ENCODE results near the gene ZBTB16. TPM values are rescaled to one million over a fixed set of nuclear protein-coding genes. Genes with fewer than 3 reads are reported as not detected.
A peak's percentile ranks its signal among the peaks of the same experiment; 100 is the strongest.

ZBTB16 gene
- total and polyA plus RNA-seq, 7 experiments from 2014 or later = 3.0 to 22.1 (median 7.2) TPM

- no peak overlapping the region for H3K27ac Mint-ChIP-seq
- Histone ChIP-seq H3K36me3 (ENCODE audit: control insufficient read depth in 2 of 3, insufficient read depth in 3 of 3, low read length in 3 of 3) (no peaks in the 10 kb centered on the region), H3K27ac (ENCODE audit: low read depth, low read length) (no peak overlapping the region), H3K9me3 (ENCODE audit: control insufficient read depth in 2 of 3, low read length in 3 of 3) (no peaks in the 10 kb centered on the region), H3K27me3 (ENCODE audit: control insufficient read depth in 2 of 2, insufficient read depth in 2 of 2, low read length in 2 of 2) (no peaks in the 10 kb centered on the region), H3K4me1 (ENCODE audit: control insufficient read depth in 2 of 2, insufficient read depth in 2 of 2, low read length in 2 of 2) (peaks cover 0 to 10% of the 10 kb centered on the region in 2 donors), H3K4me3 (ENCODE audit: low read length) (no peak overlapping the region)
- ChIA-PET POLR2A (interaction anchor here (0.8 to 1.2 kb wide), 2 partner anchors 10 to 89 kb away, joined by 3 read pairs; no protein-coding TSS in a partner anchor), CTCF (interaction anchor here (0.6 to 1.1 kb wide), 3 partner anchors 58 to 207 kb away, joined by 3 read pairs; no protein-coding TSS in a partner anchor)
- intact Hi-C loops (cut with micrococcal nuclease) = loop anchor here (5.0 to 10.0 kb wide), 4 partner anchors 47 to 347 kb away; partner anchors contain the start of genes C11orf71 (in 1 of the 2) and RBM7 (in 1 of the 2)
- DNase-seq = no peak
- H3K36me3 Mint-ChIP-seq = peaks cover 0 to 2% (median 0%) of the 10 kb centered on the region in 5 donors
- no peaks in the 10 kb centered on the region for H3K9me3 Mint-ChIP-seq
- no peak overlapping the region for H3K4me3 Mint-ChIP-seq
- H3K27me3 Mint-ChIP-seq = peaks cover 20 to 73% (median 24%) of the 10 kb centered on the region in 5 donors
- H3K4me1 Mint-ChIP-seq = peaks cover 0 to 7% (median 4%) of the 10 kb centered on the region in 7 donors
- ATAC-seq = no peak
These were observed 4.7 kb upstream of the ZBTB16 start for GRCh38 chr11:114054806-114055205.

- no peaks in the 10 kb centered on the region for H3K9me3 ChIP-seq (ENCODE audit: control insufficient read depth in 2 of 3, low read length in 3 of 3)
- H3K27me3 ChIP-seq (ENCODE audit: control insufficient read depth in 2 of 2, insufficient read depth in 2 of 2, low read length in 2 of 2) = no peaks in the 10 kb centered on the region
- no peak overlapping the region for H3K4me3 ChIP-seq (ENCODE audit: low read length)
- Mint-ChIP-seq H3K27me3 (peaks cover 20 to 78% (median 24%) of the 10 kb centered on the region in 5 donors), H3K36me3 (peaks cover 0 to 1% (median 0%) of the 10 kb centered on the region in 5 donors), H3K4me3 (no peak overlapping the region), H3K9me3 (no peaks in the 10 kb centered on the region), H3K4me1 (peaks cover 0 to 9% (median 7%) of the 10 kb centered on the region in 7 donors), H3K27ac (no peak overlapping the region)
- intact Hi-C loops (cut with micrococcal nuclease) = loop anchor here (5.0 to 10.0 kb wide), 4 partner anchors 46 to 346 kb away; partner anchors contain the start of genes C11orf71 (in 1 of the 2) and RBM7 (in 1 of the 2)
- ATAC-seq = no peak
- no peaks in the 10 kb centered on the region for H3K36me3 ChIP-seq (ENCODE audit: control insufficient read depth in 2 of 3, insufficient read depth in 3 of 3, low read length in 3 of 3)
- CTCF ChIA-PET = interaction anchor here (1.2 kb wide), 1 partner anchor 137 kb away, joined by 3 read pairs; no protein-coding TSS in a partner anchor
- no peak overlapping the region for H3K27ac ChIP-seq (ENCODE audit: low read depth, low read length)
- H3K4me1 ChIP-seq (ENCODE audit: control insufficient read depth in 2 of 2, insufficient read depth in 2 of 2, low read length in 2 of 2) = peaks cover 0 to 10% of the 10 kb centered on the region in 2 donors
- POLR2A ChIA-PET = interaction anchor here (0.6 kb wide), 1 partner anchor 126 kb away, joined by 3 read pairs; no protein-coding TSS in a partner anchor
- DNase-seq = no peak
These were observed 3.1 kb upstream of the ZBTB16 start for GRCh38 chr11:114056409-114056808.

GRCh38 chr11:114057147-114057546 is 2.4 kb upstream of the ZBTB16 start:
- intact Hi-C loops (cut with micrococcal nuclease) = loop anchor here (5.0 to 10.0 kb wide), 4 partner anchors 45 to 345 kb away; partner anchors contain the start of genes C11orf71 (in 1 of the 2) and RBM7 (in 1 of the 2)
- peak overlapping the region in 3 of 10 donors; percentile 26 to 81 (median 56) for H3K4me3 Mint-ChIP-seq
- POLR2A ChIA-PET = interaction anchor here (0.7 to 1.0 kb wide), 3 partner anchors 16 to 131 kb away, joined by 3 read pairs; no protein-coding TSS in a partner anchor

GRCh38 chr11:114057605-114058004 is 1.9 kb upstream of the ZBTB16 start:
- Histone ChIP-seq H3K27me3 (ENCODE audit: control insufficient read depth in 2 of 2, insufficient read depth in 2 of 2, low read length in 2 of 2) (no peaks in the 10 kb centered on the region), H3K4me3 (ENCODE audit: low read length) (no peak overlapping the region), H3K27ac (ENCODE audit: low read depth, low read length) (no peak overlapping the region), H3K36me3 (ENCODE audit: control insufficient read depth in 2 of 3, insufficient read depth in 3 of 3, low read length in 3 of 3) (no peaks in the 10 kb centered on the region), H3K4me1 (ENCODE audit: control insufficient read depth in 2 of 2, insufficient read depth in 2 of 2, low read length in 2 of 2) (peaks cover 0 to 10% of the 10 kb centered on the region in 2 donors), H3K9me3 (ENCODE audit: control insufficient read depth in 2 of 3, low read length in 3 of 3) (no peaks in the 10 kb centered on the region)
- peaks cover 0 to 1% (median 0%) of the 10 kb centered on the region in 5 donors for H3K36me3 Mint-ChIP-seq
- ATAC-seq = no peak
- ChIA-PET CTCF (interaction anchor here (1.2 kb wide), 1 partner anchor 135 kb away, joined by 3 read pairs; no protein-coding TSS in a partner anchor), POLR2A (interaction anchor here (0.5 to 1.0 kb wide), 5 partner anchors 15 to 131 kb away, joined by 3 read pairs; no protein-coding TSS in a partner anchor)
- intact Hi-C loops (cut with micrococcal nuclease) = loop anchor here (5.0 to 10.0 kb wide), 4 partner anchors 45 to 345 kb away; partner anchors contain the start of genes C11orf71 (in 1 of the 2) and RBM7 (in 1 of the 2)
- H3K27ac Mint-ChIP-seq = no peak overlapping the region
- H3K4me1 Mint-ChIP-seq = peaks cover 0 to 10% (median 7%) of the 10 kb centered on the region in 7 donors
- DNase-seq = no peak
- H3K9me3 Mint-ChIP-seq = no peaks in the 10 kb centered on the region
- H3K4me3 Mint-ChIP-seq = peak overlapping the region in 7 of 10 donors; percentile 26 to 94 (median 56)
- peaks cover 20 to 82% (median 24%) of the 10 kb centered on the region in 5 donors for H3K27me3 Mint-ChIP-seq

More at GRCh38 chr11:114057147-114057546, 2.4 kb upstream of the ZBTB16 start:
- no peak overlapping the region for H3K27ac ChIP-seq (ENCODE audit: low read depth, low read length)
- Mint-ChIP-seq H3K4me1 (peaks cover 0 to 10% (median 7%) of the 10 kb centered on the region in 7 donors), H3K27ac (no peak overlapping the region), H3K36me3 (peaks cover 0 to 1% (median 0%) of the 10 kb centered on the region in 5 donors), H3K27me3 (peaks cover 20 to 81% (median 24%) of the 10 kb centered on the region in 5 donors), H3K9me3 (no peaks in the 10 kb centered on the region)
- H3K36me3 ChIP-seq (ENCODE audit: control insufficient read depth in 2 of 3, insufficient read depth in 3 of 3, low read length in 3 of 3) = no peaks in the 10 kb centered on the region
- no peak for ATAC-seq
- no peaks in the 10 kb centered on the region for H3K9me3 ChIP-seq (ENCODE audit: control insufficient read depth in 2 of 3, low read length in 3 of 3)
- H3K4me3 ChIP-seq (ENCODE audit: low read length) = no peak overlapping the region
- peaks cover 0 to 10% of the 10 kb centered on the region in 2 donors for H3K4me1 ChIP-seq (ENCODE audit: control insufficient read depth in 2 of 2, insufficient read depth in 2 of 2, low read length in 2 of 2)
- DNase-seq = no peak
- no peaks in the 10 kb centered on the region for H3K27me3 ChIP-seq (ENCODE audit: control insufficient read depth in 2 of 2, insufficient read depth in 2 of 2, low read length in 2 of 2)
- CTCF ChIA-PET = interaction anchor here (1.2 kb wide), 1 partner anchor 136 kb away, joined by 3 read pairs; no protein-coding TSS in a partner anchor

GRCh38 chr11:114058026-114058706 is 1.3 kb upstream of the ZBTB16 start:
- ChIA-PET CTCF (no interaction called here), POLR2A (interaction anchor here (0.5 to 3.5 kb wide), 5 partner anchors 14 to 125 kb away, joined by 3 to 18 read pairs (median 3); no protein-coding TSS in a partner anchor)
- DNase-seq (no peak), ATAC-seq (no peak)
- Histone ChIP-seq H3K27me3 (ENCODE audit: control insufficient read depth in 2 of 2, insufficient read depth in 2 of 2, low read length in 2 of 2) (no peaks in the 10 kb centered on the region), H3K27ac (ENCODE audit: low read depth, low read length) (no peak overlapping the region), H3K36me3 (ENCODE audit: control insufficient read depth in 2 of 3, insufficient read depth in 3 of 3, low read length in 3 of 3) (no peaks in the 10 kb centered on the region), H3K4me1 (ENCODE audit: control insufficient read depth in 2 of 2, insufficient read depth in 2 of 2, low read length in 2 of 2) (peaks cover 0 to 10% of the 10 kb centered on the region in 2 donors), H3K9me3 (ENCODE audit: control insufficient read depth in 2 of 3, low read length in 3 of 3) (no peaks in the 10 kb centered on the region), H3K4me3 (ENCODE audit: low read length) (no peak overlapping the region)
- Mint-ChIP-seq H3K4me3 (peak overlapping the region in 9 of 10 donors; percentile 42 to 95 (median 89)), H3K36me3 (peaks cover 0 to 1% (median 0%) of the 10 kb centered on the region in 5 donors), H3K27me3 (peaks cover 20 to 86% (median 24%) of the 10 kb centered on the region in 5 donors), H3K27ac (no peak overlapping the region), H3K9me3 (no peaks in the 10 kb centered on the region), H3K4me1 (peaks cover 0 to 10% (median 7%) of the 10 kb centered on the region in 7 donors)
- intact Hi-C loops (cut with micrococcal nuclease) = loop anchor here (5.0 to 10.0 kb wide), 4 partner anchors 44 to 344 kb away; partner anchors contain the start of genes C11orf71 (in 1 of the 2) and RBM7 (in 1 of the 2)

GRCh38 chr11:114058871-114059277 is 637 bp upstream of the ZBTB16 start:
- ATAC-seq = no peak

More at GRCh38 chr11:114058871-114059277, 637 bp upstream of the ZBTB16 start:
- Histone ChIP-seq H3K4me3 (ENCODE audit: low read length) (peak overlapping the region; percentile 62), H3K27ac (ENCODE audit: low read depth, low read length) (peak overlapping the region; percentile 8), H3K9me3 (ENCODE audit: control insufficient read depth in 2 of 3, low read length in 3 of 3) (no peaks in the 10 kb centered on the region), H3K4me1 (ENCODE audit: control insufficient read depth in 2 of 2, insufficient read depth in 2 of 2, low read length in 2 of 2) (peaks cover 0 to 10% of the 10 kb centered on the region in 2 donors), H3K36me3 (ENCODE audit: control insufficient read depth in 2 of 3, insufficient read depth in 3 of 3, low read length in 3 of 3) (no peaks in the 10 kb centered on the region), H3K27me3 (ENCODE audit: control insufficient read depth in 2 of 2, insufficient read depth in 2 of 2, low read length in 2 of 2) (no peaks in the 10 kb centered on the region)
- Mint-ChIP-seq H3K27ac (peak overlapping the region in 2 of 9 donors; percentile 48 to 55), H3K4me1 (peaks cover 0 to 10% (median 7%) of the 10 kb centered on the region in 7 donors), H3K27me3 (peaks cover 18 to 81% (median 24%) of the 10 kb centered on the region in 5 donors), H3K36me3 (peaks cover 0 to 1% (median 0%) of the 10 kb centered on the region in 5 donors), H3K4me3 (peak overlapping the region; percentile 83 to 95 (median 89)), H3K9me3 (no peaks in the 10 kb centered on the region)
- intact Hi-C loops (cut with micrococcal nuclease) = loop anchor here (1.0 to 10.0 kb wide), 12 partner anchors 23 to 380 kb away; partner anchors contain the start of genes C11orf71 (in 1 of the 2), RBM7 (in 1 of the 2) and REXO2 (in 1 of the 2)
- peak in 1 of 9 donors; percentile 11 for DNase-seq
- POLR2A ChIA-PET = interaction anchor here (1.0 to 3.5 kb wide), 5 partner anchors 15 to 124 kb away, joined by 3 to 18 read pairs (median 3); no protein-coding TSS in a partner anchor
- CTCF ChIA-PET = interaction anchor here (2.1 kb wide), 1 partner anchor 122 kb away, joined by 7 read pairs; no protein-coding TSS in a partner anchor

All from naive thymus-derived CD4-positive, alpha-beta T cell (primary cell).